Keratinocyte (primary cell): ENCODE results near the gene FGFR1OP2. TPM values are rescaled to one million over a fixed set of nuclear protein-coding genes. Genes with fewer than 3 reads are reported as not detected.

Experiments used
- DNase-seq: peaks from one replicate; pipeline ENCODE4 v3.0.0-alpha.2; 2011; ENCODE audit warnings: low read depth, missing footprints, low spot score
- FAIRE-seq: peaks from 2 replicates; lab custom pipeline; 2011; peaks lifted over from hg19 to GRCh38; lab: Jason Lieb, UNC
- H2AFZ ChIP-seq: 2 replicates; pipeline ENCODE4 v1.6.0; 2012; ENCODE audit warnings: low read length, control low read depth, inconsistent platforms; ENCODE audit not compliant: control insufficient read depth
- H3K27ac ChIP-seq: 2 replicates; pipeline ENCODE4 v1.5.1; 2011; ENCODE audit warnings: low read length; ENCODE audit not compliant: control insufficient read depth, insufficient read depth
- H3K27me3 ChIP-seq: 3 replicates; pipeline ENCODE4 v1.6.0; 2011; ENCODE audit warnings: low read length; ENCODE audit not compliant: control insufficient read depth, insufficient read depth; ENCODE audit errors: extremely low read depth
- H3K36me3 ChIP-seq, 2 experiments: 2 replicates in 1 of 2; 3 replicates in 1 of 2; pipeline ENCODE4 v1.5.1; 2011; ENCODE audit warnings: low read length in 2 of 2, mild to moderate bottlenecking in 1 of 2; ENCODE audit not compliant: control insufficient read depth in 2 of 2, insufficient read depth in 2 of 2; ENCODE audit errors: extremely low read depth in 1 of 2
- H3K4me1 ChIP-seq: 3 replicates; pipeline ENCODE4 v1.5.1; 2011; ENCODE audit warnings: low read length; ENCODE audit not compliant: control insufficient read depth, insufficient read depth; ENCODE audit errors: extremely low read depth
- H3K4me2 ChIP-seq: 3 replicates; pipeline ENCODE4 v1.6.0; 2011; ENCODE audit warnings: low read depth, low read length; ENCODE audit not compliant: control insufficient read depth, insufficient read depth; ENCODE audit errors: extremely low read depth
- H3K4me3 ChIP-seq, 3 experiments: fragments of 200-600 bp in 1 of 3; sonication (generic) in 1 of 3; 2 replicates in 2 of 3; 3 replicates in 1 of 3; pipeline ENCODE4 v1.5.1; 2011 to 2016; ENCODE audit warnings: low read length in 3 of 3, mild to moderate bottlenecking in 3 of 3, control low read depth in 2 of 3, inconsistent platforms in 1 of 3, low read depth in 1 of 3, mixed read lengths in 1 of 3, mixed run types in 1 of 3, moderate library complexity in 1 of 3; ENCODE audit not compliant: control insufficient read depth in 2 of 3, insufficient read depth in 2 of 3; ENCODE audit errors: extremely low read depth in 1 of 3
- H3K79me2 ChIP-seq: 2 replicates; pipeline ENCODE4 v1.6.0; 2012; ENCODE audit warnings: low read length; ENCODE audit not compliant: control insufficient read depth, insufficient read depth
- H3K9ac ChIP-seq: 3 replicates; pipeline ENCODE4 v1.6.0; 2011; ENCODE audit warnings: low read length; ENCODE audit not compliant: control insufficient read depth, insufficient read depth; ENCODE audit errors: extremely low read depth
- H3K9me1 ChIP-seq: 3 replicates; pipeline ENCODE4 v1.6.0; 2011; ENCODE audit warnings: low read length; ENCODE audit not compliant: control insufficient read depth, insufficient read depth; ENCODE audit errors: extremely low read depth
- H3K9me3 ChIP-seq: 2 replicates; pipeline ENCODE4 v1.5.1; 2012; ENCODE audit warnings: low read depth, low read length; ENCODE audit not compliant: control insufficient read depth
- H4K20me1 ChIP-seq: 3 replicates; pipeline ENCODE4 v1.6.0; 2011; ENCODE audit warnings: low read length; ENCODE audit not compliant: control insufficient read depth, insufficient read depth; ENCODE audit errors: extremely low read depth
- CTCF ChIP-seq, 3 experiments: IDR thresholded peaks in 1 of 3; conservative IDR thresholded peaks in 1 of 3; optimal IDR thresholded peaks in 1 of 3; 2 replicates in 2 of 3; 3 replicates in 1 of 3; pipeline versions ENCODE3 to v1.5.1; 2011; ENCODE audit warnings: low read length in 3 of 3, mild to moderate bottlenecking in 3 of 3, moderate library complexity in 2 of 3, control low read depth in 1 of 3, inconsistent platforms in 1 of 3; ENCODE audit not compliant: insufficient read depth in 2 of 3; ENCODE audit errors: extremely low read depth in 1 of 3
- EZH2 ChIP-seq: IDR thresholded peaks from one replicate; pipeline ENCODE4 v1.6.1; 2012; ENCODE audit warnings: inconsistent platforms, mild to moderate bottlenecking, low read length, moderate library complexity
- dilution Hi-C: fragments of 300-500 bp; cut with MboI; formaldehyde crosslinking; loops from one replicate; pipeline ENCODE4 v1.7.0; 2020; ENCODE audit warnings: low sequenced_read_pairs; ENCODE audit not compliant: extremely low pct_ligation_motif_present
- polyA plus RNA-seq, 5 experiments: library from polyadenylated mRNA; depleted of rRNA in 3 of 5; stranded (reverse) in 3 of 5; stranded (forward) in 1 of 5; unstranded in 1 of 5; fragments of >200 nt; gene quantifications; 1 replicate in 1 of 5; 2 replicates in 3 of 5; 3 replicates in 1 of 5; pipeline versions ENCODE4 v1.2.1 to v1.2.3, GENCODE V29; 2011 to 2012; ENCODE audit warnings: missing spikeins in 2 of 5, low read depth in 1 of 5, low replicate concordance in 1 of 5

FGFR1OP2 gene
- polyA plus RNA-seq, 1 donor (not counting 4 experiments of a cell fraction or from before 2014, with no cell fraction given) = 34.9 TPM

GRCh38 chr12:26919216-26919555 lies 19.1 kb upstream of the FGFR1OP2 start:
- no peaks in the 10 kb centered on the region for H3K9me1 ChIP-seq
- DNase-seq = no peak
- H3K79me2 ChIP-seq = no peaks in the 10 kb centered on the region
- no peaks in the 10 kb centered on the region for H3K9me3 ChIP-seq
- H4K20me1 ChIP-seq = no peaks in the 10 kb centered on the region
- FAIRE-seq = peak; percentile 26
- H3K27ac ChIP-seq = no peak overlapping the region
- dilution Hi-C loops = no loop called here
- H3K27me3 ChIP-seq = no peaks in the 10 kb centered on the region
- H3K9ac ChIP-seq = no peak overlapping the region
- no peak overlapping the region for H3K4me3 ChIP-seq
- TF ChIP-seq CTCF (optimal IDR thresholded peaks at IDR 0.05 in 1 of 3, IDR thresholded peaks at IDR 0.05 in 1 of 3, conservative IDR thresholded peaks at IDR 0.05 in 1 of 3; ENCODE audit: extremely low read depth in 1 of 3, insufficient read depth in 2 of 3, low read length in 3 of 3) = no peak
- TF ChIP-seq EZH2 = no peak
- H3K4me2 ChIP-seq = no peak overlapping the region
- H2AFZ ChIP-seq = no peak overlapping the region
- H3K4me1 ChIP-seq = no peaks in the 10 kb centered on the region
- peaks cover 4 to 10% of the 10 kb centered on the region in 2 experiments for H3K36me3 ChIP-seq

GRCh38 chr12:26921886-26922285 lies 16.4 kb upstream of the FGFR1OP2 start:
- dilution Hi-C loops = no loop called here
- no peaks in the 10 kb centered on the region for H3K9me1 ChIP-seq
- H3K9ac ChIP-seq = no peak overlapping the region
- H3K79me2 ChIP-seq = no peaks in the 10 kb centered on the region
- no peak overlapping the region for H3K4me2 ChIP-seq
- TF ChIP-seq CTCF (optimal IDR thresholded peaks at IDR 0.05 in 1 of 3, IDR thresholded peaks at IDR 0.05 in 1 of 3, conservative IDR thresholded peaks at IDR 0.05 in 1 of 3; ENCODE audit: extremely low read depth in 1 of 3, insufficient read depth in 2 of 3, low read length in 3 of 3) = no peak
- DNase-seq (no peak), FAIRE-seq (no peak)
- no peaks in the 10 kb centered on the region for H4K20me1 ChIP-seq
- H2AFZ ChIP-seq = no peak overlapping the region
- H3K9me3 ChIP-seq = no peaks in the 10 kb centered on the region
- H3K27me3 ChIP-seq = no peaks in the 10 kb centered on the region
- no peak overlapping the region for H3K27ac ChIP-seq
- H3K36me3 ChIP-seq = peaks cover 5 to 18% of the 10 kb centered on the region in 2 experiments
- H3K4me1 ChIP-seq = no peaks in the 10 kb centered on the region
- no peak overlapping the region for H3K4me3 ChIP-seq
